PC-9 (cell line): Measurements from ENCODE around the gene H3-3A. TPM values are rescaled to one million over a fixed set of nuclear protein-coding genes. Genes with fewer than 3 reads are reported as not detected.

Source experiments
- BruUV-seq: library from RNA; stranded (reverse); fragments of 400-500 nt; replicated peaks from 2 replicates; lab custom pipeline; 2021; lab: Mats Ljungman, UMichigan
- CTCF ChIA-PET: fragments of 300-600 bp; sonication (Branson Sonifier 250); formaldehyde crosslinking; loops from one replicate; lab custom pipeline; 2022; ENCODE audit warnings: antibody characterized with exemption; lab: Charles Lee
- POLR2A ChIA-PET: fragments of 300-600 bp; sonication (Branson Sonifier 250); formaldehyde crosslinking; loops from one replicate; lab custom pipeline; 2022; ENCODE audit warnings: antibody characterized with exemption; ENCODE audit not compliant: unreplicated experiment; lab: Charles Lee
- DNase-seq, 2 experiments: peaks; one replicate each; pipeline versions ENCODE4 v3.0.0 to v3.0.0-alpha.2; 2015 to 2022; ENCODE audit warnings: mixed read lengths in 1 of 2
- H2AFZ ChIP-seq: fragments of 200-600 bp; sonication (generic); 2 replicates; pipeline ENCODE4 v1.8.1; 2017; ENCODE audit warnings: antibody characterized with exemption
- H3F3A ChIP-seq: fragments of 200-600 bp; sonication (generic); 2 replicates; pipeline ENCODE4 v1.8.1; 2017; ENCODE audit warnings: antibody characterized with exemption, mild to moderate bottlenecking, low read depth; ENCODE audit not compliant: insufficient read depth
- H3K27ac ChIP-seq: fragments of 200-600 bp; sonication (generic); 2 replicates; pipeline ENCODE4 v1.6.1; 2016; ENCODE audit warnings: mixed run types
- H3K27me3 ChIP-seq: fragments of 200-600 bp; sonication (generic); 2 replicates; pipeline ENCODE4 v1.6.1; 2016; ENCODE audit warnings: low read depth, mixed run types; ENCODE audit not compliant: insufficient read depth
- H3K36me3 ChIP-seq: fragments of 200-600 bp; sonication (generic); 2 replicates; pipeline ENCODE4 v1.6.1; 2016; ENCODE audit warnings: low read depth, mixed run types
- H3K4me1 ChIP-seq: fragments of 200-600 bp; sonication (generic); replicated peaks from 2 replicates; pipeline ENCODE4 v1.6.1; 2016; ENCODE audit warnings: mixed run types; ENCODE audit not compliant: insufficient read depth
- H3K4me2 ChIP-seq: fragments of 200-600 bp; sonication (generic); 2 replicates; pipeline ENCODE4 v1.6.1; 2017; ENCODE audit warnings: mixed run types
- H3K4me3 ChIP-seq: fragments of 200-600 bp; sonication (generic); 2 replicates; pipeline ENCODE4 v1.6.1; 2016; ENCODE audit warnings: mixed run types
- H3K79me2 ChIP-seq: fragments of 200-600 bp; sonication (generic); 2 replicates; pipeline ENCODE4 v1.6.1; 2017; ENCODE audit warnings: low read depth, mixed run types
- H3K9me2 ChIP-seq: fragments of 200-600 bp; sonication (generic); 2 replicates; pipeline ENCODE4 v1.8.1; 2017; ENCODE audit warnings: mild to moderate bottlenecking; ENCODE audit not compliant: insufficient read depth
- H3K9me3 ChIP-seq: fragments of 200-600 bp; sonication (generic); 2 replicates; pipeline ENCODE4 v1.8.1; 2016; ENCODE audit warnings: low read depth; ENCODE audit not compliant: insufficient read depth
- H4K20me1 ChIP-seq: fragments of 200-600 bp; sonication (generic); 2 replicates; pipeline ENCODE4 v1.8.1; 2017; ENCODE audit not compliant: insufficient read depth
- EZH2 ChIP-seq: fragments of 200-600 bp; sonication (generic); IDR thresholded peaks from 2 replicates; pipeline ENCODE4 v1.8.0; 2017; ENCODE audit warnings: antibody characterized with exemption, low read depth
- intact Hi-C: fragments of 100-400 bp; cut with micrococcal nuclease; formaldehyde crosslinking; loops from one replicate; pipeline ENCODE4 v1.10.0; 2022; ENCODE audit not compliant: unreplicated experiment
- total RNA-seq: library from RNA; stranded (reverse); gene quantifications from 2 replicates; pipeline ENCODE4 v1.2.3, GENCODE V29; 2021
- TF ChIP-seq, protein P1 (sequence below): fragments of 200-600 bp; sonication (generic); conservative IDR thresholded peaks from 2 replicates; pipeline ENCODE4 v1.6.1; 2017; ENCODE audit warnings: mixed run types, antibody characterized with exemption, mild to moderate bottlenecking, moderate library complexity

The H3-3A gene
- total RNA-seq, 1 experiment from 2014 or later: 584 TPM

- Histone ChIP-seq H3K4me2 (no peak overlapping the region), H3K27ac (no peak overlapping the region), H3K27me3 (no peaks in the 10 kb centered on the region), H3K36me3 (no peaks in the 10 kb centered on the region), H4K20me1 (no peaks in the 10 kb centered on the region), H3F3A (no peaks in the 10 kb centered on the region), H2AFZ (no peak overlapping the region), H3K4me1 (no peaks in the 10 kb centered on the region), H3K9me3 (no peaks in the 10 kb centered on the region), H3K9me2 (no peaks in the 10 kb centered on the region), H3K4me3 (no peak overlapping the region), H3K79me2 (no peaks in the 10 kb centered on the region)
- CTCF ChIA-PET: interaction anchor here (0.6 kb wide), 1 partner anchor 578 kb away, joined by 5 read pairs; no protein-coding TSS in a partner anchor
- POLR2A ChIA-PET: no interaction called here
- intact Hi-C loops: no loop called here
- DNase-seq: no peak
- BruUV-seq: no TSS peak
- TF ChIP-seq, protein P1, sequence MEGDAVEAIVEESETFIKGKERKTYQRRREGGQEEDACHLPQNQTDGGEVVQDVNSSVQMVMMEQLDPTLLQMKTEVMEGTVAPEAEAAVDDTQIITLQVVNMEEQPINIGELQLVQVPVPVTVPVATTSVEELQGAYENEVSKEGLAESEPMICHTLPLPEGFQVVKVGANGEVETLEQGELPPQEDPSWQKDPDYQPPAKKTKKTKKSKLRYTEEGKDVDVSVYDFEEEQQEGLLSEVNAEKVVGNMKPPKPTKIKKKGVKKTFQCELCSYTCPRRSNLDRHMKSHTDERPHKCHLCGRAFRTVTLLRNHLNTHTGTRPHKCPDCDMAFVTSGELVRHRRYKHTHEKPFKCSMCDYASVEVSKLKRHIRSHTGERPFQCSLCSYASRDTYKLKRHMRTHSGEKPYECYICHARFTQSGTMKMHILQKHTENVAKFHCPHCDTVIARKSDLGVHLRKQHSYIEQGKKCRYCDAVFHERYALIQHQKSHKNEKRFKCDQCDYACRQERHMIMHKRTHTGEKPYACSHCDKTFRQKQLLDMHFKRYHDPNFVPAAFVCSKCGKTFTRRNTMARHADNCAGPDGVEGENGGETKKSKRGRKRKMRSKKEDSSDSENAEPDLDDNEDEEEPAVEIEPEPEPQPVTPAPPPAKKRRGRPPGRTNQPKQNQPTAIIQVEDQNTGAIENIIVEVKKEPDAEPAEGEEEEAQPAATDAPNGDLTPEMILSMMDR: no peak
- no peak for TF ChIP-seq EZH2
Measured at GRCh38 chr1:226034482-226034881, 28.0 kb upstream of the H3-3A start.

- no peaks in the 10 kb centered on the region for H3K79me2 ChIP-seq
- no peaks in the 10 kb centered on the region for H3K4me1 ChIP-seq
- no peak for DNase-seq
- TF ChIP-seq EZH2: no peak
- TF ChIP-seq, protein P1: no peak
- no peak overlapping the region for H3K4me3 ChIP-seq
- H3K9me3 ChIP-seq: no peaks in the 10 kb centered on the region
- POLR2A ChIA-PET: no interaction called here
- H2AFZ ChIP-seq: no peak overlapping the region
- no peaks in the 10 kb centered on the region for H3F3A ChIP-seq
- no peaks in the 10 kb centered on the region for H4K20me1 ChIP-seq
- no peak overlapping the region for H3K27ac ChIP-seq
- no peaks in the 10 kb centered on the region for H3K36me3 ChIP-seq
- H3K9me2 ChIP-seq: no peaks in the 10 kb centered on the region
- H3K27me3 ChIP-seq: 0 out of 2 replicates have a peak, but pooled peaks cover 2% of the 10 kb centered on the region
- BruUV-seq: no TSS peak
- CTCF ChIA-PET: no interaction called here
- intact Hi-C loops: no loop called here
- no peak overlapping the region for H3K4me2 ChIP-seq
Measured at GRCh38 chr1:226035915-226036314, 26.6 kb upstream of the H3-3A start.

DNA sequence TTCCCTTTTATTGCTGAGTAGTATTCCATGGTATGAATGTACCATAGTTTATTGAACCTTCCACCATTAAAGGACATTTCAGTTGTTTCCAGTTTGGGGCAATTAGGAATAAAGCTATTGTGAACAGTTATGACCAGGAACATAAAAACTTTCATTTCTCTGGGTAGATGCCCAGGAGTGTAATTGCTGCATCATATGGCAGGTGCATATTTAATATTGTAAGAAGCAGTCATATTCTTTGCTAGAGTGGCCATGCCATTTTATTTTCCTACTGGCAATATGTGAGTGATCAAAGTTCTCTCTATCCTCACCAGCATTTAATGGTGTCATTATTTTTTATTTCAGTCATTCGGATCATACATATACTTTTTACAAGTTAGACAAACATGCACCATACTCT is 23.9 kb upstream of the H3-3A start:
- no TSS peak for BruUV-seq
- ChIA-PET POLR2A (interaction anchor here (0.6 kb wide), 1 partner anchor 156 kb away, joined by 4 read pairs; the partner anchor contains the start of gene TMEM63A), CTCF (no interaction called here)

More for the DNA sequence above, 23.9 kb upstream of the H3-3A start:
- Histone ChIP-seq H3K36me3 (no peaks in the 10 kb centered on the region), H3K9me2 (no peaks in the 10 kb centered on the region), H3K9me3 (no peaks in the 10 kb centered on the region), H3F3A (no peaks in the 10 kb centered on the region), H3K4me2 (no peak overlapping the region), H3K79me2 (no peaks in the 10 kb centered on the region), H3K4me1 (no peaks in the 10 kb centered on the region), H3K27me3 (0 out of 2 replicates have a peak, but pooled peaks cover 7% of the 10 kb centered on the region), H2AFZ (no peak overlapping the region), H4K20me1 (no peaks in the 10 kb centered on the region), H3K4me3 (no peak overlapping the region), H3K27ac (no peak overlapping the region)
- TF ChIP-seq, protein P1: no peak
- TF ChIP-seq EZH2: no peak
- intact Hi-C loops: no loop called here
- no peak for DNase-seq
